GM13976 (cell line): Measurements from ENCODE around the gene WDR43.

Experiments
- DNase-seq: peaks from one replicate; pipeline ENCODE4 v3.0.0; 2012; ENCODE audit warnings: low spot score
- in situ Hi-C: fragments of 300-500 bp; cut with MboI; formaldehyde crosslinking; loops from one replicate; pipeline ENCODE4 v1.12.0; 2022; ENCODE audit warnings: low sequenced_read_pairs, mixed read lengths, inconsistent platforms; ENCODE audit not compliant: unreplicated experiment
- TF ChIP-seq, protein P1 (sequence below): IDR thresholded peaks from 2 replicates; pipeline ENCODE4 v1.5.1; 2012; ENCODE audit warnings: borderline replicate concordance, mild to moderate bottlenecking; ENCODE audit not compliant: insufficient read depth; ENCODE audit errors: extremely low read depth, missing control alignments, control extremely low read depth

Gene WDR43

DNA sequence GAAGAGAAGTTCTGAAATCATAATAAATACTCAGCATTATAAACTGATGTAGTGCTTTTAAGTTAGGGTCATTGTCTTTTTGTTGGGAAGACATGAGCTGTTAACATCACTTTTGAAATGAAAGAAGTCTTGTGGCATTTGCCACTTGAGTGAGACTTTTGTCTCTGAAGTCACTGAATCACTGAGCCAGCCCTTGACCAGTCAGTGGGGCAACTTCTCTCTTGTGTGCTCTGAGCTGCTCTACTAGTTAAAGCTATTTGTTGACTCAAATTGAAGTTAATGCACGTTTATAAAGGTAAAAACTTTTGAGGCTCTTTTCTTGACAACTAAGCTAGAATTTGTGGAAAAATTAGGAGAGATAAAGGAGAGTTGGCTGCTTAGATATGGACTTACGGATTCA, 6.7 kb downstream of the WDR43 start:
- TF ChIP-seq, protein P1, sequence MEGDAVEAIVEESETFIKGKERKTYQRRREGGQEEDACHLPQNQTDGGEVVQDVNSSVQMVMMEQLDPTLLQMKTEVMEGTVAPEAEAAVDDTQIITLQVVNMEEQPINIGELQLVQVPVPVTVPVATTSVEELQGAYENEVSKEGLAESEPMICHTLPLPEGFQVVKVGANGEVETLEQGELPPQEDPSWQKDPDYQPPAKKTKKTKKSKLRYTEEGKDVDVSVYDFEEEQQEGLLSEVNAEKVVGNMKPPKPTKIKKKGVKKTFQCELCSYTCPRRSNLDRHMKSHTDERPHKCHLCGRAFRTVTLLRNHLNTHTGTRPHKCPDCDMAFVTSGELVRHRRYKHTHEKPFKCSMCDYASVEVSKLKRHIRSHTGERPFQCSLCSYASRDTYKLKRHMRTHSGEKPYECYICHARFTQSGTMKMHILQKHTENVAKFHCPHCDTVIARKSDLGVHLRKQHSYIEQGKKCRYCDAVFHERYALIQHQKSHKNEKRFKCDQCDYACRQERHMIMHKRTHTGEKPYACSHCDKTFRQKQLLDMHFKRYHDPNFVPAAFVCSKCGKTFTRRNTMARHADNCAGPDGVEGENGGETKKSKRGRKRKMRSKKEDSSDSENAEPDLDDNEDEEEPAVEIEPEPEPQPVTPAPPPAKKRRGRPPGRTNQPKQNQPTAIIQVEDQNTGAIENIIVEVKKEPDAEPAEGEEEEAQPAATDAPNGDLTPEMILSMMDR = no peak
- in situ Hi-C loops = no loop called here
- DNase-seq = no peak

DNA sequence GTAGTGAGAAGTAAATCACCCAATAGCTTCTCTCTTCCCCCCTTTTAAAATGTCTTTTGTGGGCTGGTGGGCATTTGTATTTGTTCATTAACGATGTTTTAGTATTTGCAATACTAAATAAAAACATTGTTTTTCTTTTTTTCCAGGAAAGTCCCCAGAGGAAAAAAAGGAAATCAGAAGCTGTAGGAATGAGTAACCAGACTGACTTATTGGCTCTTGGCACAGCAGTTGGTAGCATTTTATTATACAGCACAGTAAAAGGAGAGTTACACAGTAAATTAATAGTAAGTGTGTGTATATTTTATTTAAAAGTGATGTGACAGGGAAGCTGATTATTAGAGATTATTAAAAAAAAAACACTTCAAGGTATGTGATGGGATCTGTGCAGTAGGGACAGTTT, 7.4 kb downstream of the WDR43 start:
- in situ Hi-C loops = no loop called here
- DNase-seq = no peak
- TF ChIP-seq, protein P1 = no peak

DNA sequence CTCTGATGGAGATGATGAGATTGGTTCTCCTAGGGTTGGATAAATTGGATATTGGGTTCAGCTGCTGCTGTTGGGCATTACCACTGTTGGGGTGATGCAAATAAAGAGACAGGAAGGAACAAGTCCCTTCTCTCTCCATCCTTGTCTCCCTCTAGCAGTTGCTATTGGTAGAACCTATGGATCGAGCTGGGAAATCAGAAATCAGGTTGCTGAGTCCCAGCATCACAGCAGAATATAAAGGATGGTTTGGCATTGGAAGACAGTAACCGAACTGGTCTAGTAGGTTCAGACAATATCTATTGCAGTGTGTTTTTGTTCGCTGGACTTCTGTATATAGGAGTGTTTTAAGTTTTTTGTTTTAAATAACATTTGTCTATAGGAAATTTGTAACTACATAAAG, 8.1 kb downstream of the WDR43 start:
- TF ChIP-seq, protein P1 = no peak
- no peak for DNase-seq
- in situ Hi-C loops = no loop called here

DNA sequence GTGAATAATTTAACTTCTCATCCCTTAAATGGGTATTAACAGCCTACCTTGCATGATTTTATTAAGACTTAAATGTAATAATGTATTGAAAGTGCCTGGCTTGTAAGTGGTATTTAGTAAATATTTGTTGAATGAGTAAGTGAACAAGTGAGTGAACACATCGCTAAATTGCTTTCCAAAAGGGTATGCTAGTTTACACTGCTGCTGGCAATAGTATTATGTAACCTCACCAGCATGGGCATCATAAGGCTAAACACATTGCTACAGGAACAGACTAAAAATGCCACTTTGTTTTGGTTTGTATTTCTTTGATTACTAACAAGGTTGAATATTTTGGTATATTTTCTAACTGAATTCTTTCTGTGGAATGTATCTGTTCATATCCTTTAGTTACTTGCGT, 9.8 kb downstream of the WDR43 start:
- in situ Hi-C loops = no loop called here
- TF ChIP-seq, protein P1 = no peak
- DNase-seq = no peak

DNA sequence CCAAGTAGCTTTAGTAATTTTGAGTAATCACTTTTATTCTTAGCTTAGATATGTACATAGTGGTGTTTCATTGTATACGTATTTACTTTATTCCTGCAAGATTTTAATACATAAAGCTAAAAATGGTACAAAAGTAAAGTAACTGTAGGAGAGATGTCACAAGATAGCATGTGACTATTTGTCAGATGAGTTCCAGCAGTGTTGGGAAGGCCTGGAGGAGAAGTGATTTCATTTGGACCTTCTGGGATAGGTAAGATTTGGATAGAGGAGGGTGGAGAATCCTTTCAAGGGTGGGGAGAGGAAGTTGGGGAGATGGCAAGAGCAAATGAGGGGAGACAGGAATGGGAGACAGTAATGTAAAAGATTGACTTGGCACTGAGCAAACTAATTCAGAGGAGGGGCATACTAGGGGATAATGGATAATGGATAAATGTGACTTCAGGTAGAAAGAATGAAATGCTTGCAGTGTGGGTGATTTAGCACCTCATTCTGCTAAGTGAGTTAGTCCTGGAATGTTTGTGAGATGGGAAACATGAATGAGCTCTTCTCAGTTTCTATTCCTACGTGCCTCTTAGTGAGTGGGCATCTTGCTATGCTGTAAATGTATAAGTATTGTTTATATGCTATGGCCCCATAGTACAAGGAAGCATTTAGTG, 10.5 kb downstream of the WDR43 start:
- DNase-seq = no peak
- TF ChIP-seq, protein P1 = no peak

DNA sequence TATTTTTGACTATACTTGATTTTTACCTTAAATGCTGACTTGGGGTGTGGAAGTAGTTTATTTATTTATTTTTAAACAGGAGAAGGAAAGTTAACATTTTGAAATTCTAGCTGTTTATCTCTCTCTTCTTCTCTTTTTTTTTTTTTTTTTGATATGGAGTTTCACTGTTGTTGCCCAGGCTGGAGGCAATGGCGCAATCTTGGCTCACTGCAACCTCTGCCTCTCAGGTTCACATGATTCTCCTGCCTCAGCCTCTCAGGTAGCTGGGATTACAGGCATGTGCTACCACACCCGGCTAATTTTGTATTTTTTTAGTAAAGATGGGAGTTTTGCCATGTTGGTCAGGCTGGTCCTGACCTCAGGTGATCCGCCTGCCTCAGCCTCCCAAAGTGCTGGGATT, 11.1 kb downstream of the WDR43 start:
- TF ChIP-seq, protein P1 = no peak
- in situ Hi-C loops = no loop called here
- no peak for DNase-seq

More for the DNA sequence above, 10.5 kb downstream of the WDR43 start:
- in situ Hi-C loops = no loop called here
